ENCODE results near the gene PRKG1.

PRKG1 gene

DNA sequence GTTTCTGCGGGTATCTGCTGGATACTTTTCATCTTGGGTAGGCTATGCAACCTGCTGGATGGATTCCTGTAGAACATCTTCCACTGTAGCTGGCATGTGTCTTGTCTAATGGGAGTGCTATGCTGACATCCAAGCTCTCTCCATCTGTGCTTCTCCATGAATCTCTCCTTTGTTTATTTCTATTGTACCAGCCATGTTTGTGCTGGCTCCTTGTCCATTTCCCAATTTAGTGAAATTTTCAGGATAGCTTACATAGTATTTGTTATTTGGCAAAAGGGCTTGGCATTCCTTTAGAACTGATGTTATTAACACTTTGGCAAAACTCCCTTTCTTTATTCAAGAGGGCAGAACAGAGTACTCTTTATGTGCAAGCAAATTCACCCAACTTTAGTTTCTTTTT is 427.1 kb downstream of the PRKG1 start:
- TF ChIP-seq, protein P1, sequence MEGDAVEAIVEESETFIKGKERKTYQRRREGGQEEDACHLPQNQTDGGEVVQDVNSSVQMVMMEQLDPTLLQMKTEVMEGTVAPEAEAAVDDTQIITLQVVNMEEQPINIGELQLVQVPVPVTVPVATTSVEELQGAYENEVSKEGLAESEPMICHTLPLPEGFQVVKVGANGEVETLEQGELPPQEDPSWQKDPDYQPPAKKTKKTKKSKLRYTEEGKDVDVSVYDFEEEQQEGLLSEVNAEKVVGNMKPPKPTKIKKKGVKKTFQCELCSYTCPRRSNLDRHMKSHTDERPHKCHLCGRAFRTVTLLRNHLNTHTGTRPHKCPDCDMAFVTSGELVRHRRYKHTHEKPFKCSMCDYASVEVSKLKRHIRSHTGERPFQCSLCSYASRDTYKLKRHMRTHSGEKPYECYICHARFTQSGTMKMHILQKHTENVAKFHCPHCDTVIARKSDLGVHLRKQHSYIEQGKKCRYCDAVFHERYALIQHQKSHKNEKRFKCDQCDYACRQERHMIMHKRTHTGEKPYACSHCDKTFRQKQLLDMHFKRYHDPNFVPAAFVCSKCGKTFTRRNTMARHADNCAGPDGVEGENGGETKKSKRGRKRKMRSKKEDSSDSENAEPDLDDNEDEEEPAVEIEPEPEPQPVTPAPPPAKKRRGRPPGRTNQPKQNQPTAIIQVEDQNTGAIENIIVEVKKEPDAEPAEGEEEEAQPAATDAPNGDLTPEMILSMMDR (IDR thresholded peaks at IDR 0.05; ENCODE audit: low read depth, low read length): no peak
- H3K4me3 ChIP-seq (ENCODE audit: low read depth, low read length): no peak overlapping the region

DNA sequence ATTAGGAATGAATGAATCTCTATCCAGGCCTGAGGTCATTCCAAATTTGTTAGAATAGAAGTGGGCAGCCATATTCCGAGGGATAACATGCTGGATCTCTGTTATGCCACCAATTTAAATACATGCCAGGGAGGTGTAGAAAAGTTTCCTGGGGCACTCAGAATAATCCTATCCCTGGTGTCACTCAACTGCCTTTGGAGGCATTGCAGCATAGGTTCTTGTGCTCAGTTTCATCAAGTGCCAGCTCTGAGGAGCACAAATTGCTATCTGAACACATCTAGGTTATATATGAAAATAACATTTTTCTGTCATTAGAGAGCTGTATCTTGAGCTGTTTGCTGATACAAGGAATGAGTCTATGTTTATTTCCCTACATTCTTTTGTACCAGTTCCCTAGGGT is 427.8 kb downstream of the PRKG1 start:
- no peak overlapping the region for H3K4me3 ChIP-seq (ENCODE audit: low read depth, low read length)
- TF ChIP-seq, protein P1 (IDR thresholded peaks at IDR 0.05; ENCODE audit: low read depth, low read length): no peak

DNA sequence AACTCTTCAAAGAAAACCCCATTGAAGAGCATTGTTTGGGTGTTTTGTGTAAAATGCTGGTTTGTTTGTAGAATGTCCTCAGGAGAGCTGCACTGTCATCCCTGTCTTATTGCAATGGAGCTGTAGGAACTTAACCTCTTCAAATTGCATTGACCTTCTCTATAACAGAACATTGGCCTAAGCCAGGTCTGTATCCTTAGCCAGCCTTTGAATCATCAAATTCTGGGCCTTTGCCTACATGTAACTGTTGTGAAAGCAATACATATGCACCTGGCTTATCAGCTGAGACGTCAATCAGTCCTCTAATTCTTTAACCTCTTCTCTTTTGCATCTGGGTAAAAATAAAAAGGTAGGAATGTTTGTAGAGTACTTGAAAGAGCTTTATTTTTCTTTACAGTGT is 429.1 kb downstream of the PRKG1 start:
- TF ChIP-seq, protein P1 (IDR thresholded peaks at IDR 0.05; ENCODE audit: low read depth, low read length): no peak
- no peak overlapping the region for H3K4me3 ChIP-seq (ENCODE audit: low read depth, low read length)

DNA sequence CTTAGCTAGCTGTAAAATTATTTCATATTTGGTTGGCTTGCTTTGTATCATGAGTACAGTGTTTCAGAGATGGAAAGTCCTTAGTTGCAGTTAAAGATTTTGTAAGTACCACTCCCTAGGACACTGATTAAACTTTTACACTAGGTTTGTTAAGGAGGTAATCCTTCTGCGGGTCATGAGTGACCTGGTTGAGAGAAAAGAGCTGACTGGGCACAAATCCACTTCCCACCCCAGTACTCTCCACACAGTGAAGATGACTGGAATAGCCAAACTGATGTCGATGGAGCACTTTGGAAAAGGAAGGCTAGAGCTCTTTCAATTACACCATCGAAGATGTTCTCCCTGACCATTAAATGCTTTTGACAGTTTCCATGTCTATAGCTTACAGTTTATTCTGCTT is 433.2 kb downstream of the PRKG1 start:
- TF ChIP-seq, protein P1 (IDR thresholded peaks at IDR 0.05; ENCODE audit: low read depth, low read length): no peak

DNA sequence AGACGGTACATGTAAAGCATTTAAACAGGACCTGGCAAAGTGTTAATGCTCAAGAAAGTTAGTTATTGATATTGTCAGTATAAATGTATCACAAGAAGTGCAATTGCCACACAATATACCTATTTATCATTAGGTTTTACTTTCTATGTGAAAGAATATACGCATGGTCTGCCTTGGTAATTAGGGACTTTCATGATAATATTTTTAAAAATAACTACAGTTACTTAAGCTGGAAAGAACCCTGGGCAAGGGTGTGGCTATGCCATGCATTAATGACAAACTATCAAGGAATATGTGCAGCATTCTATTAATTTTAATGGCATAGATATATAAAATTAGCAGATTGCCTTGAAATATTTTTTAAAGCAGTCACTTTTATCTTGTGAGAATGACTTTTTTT is 433.9 kb downstream of the PRKG1 start:
- TF ChIP-seq, protein P1 (IDR thresholded peaks at IDR 0.05; ENCODE audit: low read depth, low read length): no peak

More for the DNA sequence above, 433.2 kb downstream of the PRKG1 start:
- no peak overlapping the region for H3K4me3 ChIP-seq (ENCODE audit: low read depth, low read length)

DNA sequence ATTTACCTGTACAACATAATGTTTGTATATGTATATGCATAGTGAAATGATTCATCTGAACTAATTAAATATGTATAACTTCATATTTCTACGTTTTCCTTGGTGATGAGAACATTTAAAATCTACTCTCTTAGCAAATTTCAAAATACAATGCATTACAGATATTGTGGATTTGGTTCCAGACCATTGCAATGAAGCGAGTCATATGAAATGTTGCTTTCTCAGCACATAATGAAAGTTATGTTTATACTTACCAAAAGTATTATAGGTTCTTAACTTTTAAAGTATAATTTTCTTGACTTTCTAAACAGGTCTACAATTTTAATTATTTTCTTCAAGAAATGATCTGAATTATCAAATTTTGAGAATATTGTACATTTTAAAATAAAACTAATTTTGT is 435.9 kb downstream of the PRKG1 start:
- no peak overlapping the region for H3K4me3 ChIP-seq (ENCODE audit: low read depth, low read length)
- TF ChIP-seq, protein P1 (IDR thresholded peaks at IDR 0.05; ENCODE audit: low read depth, low read length): no peak

More for the DNA sequence above, 433.9 kb downstream of the PRKG1 start:
- H3K4me3 ChIP-seq (ENCODE audit: low read depth, low read length): no peak overlapping the region

DNA sequence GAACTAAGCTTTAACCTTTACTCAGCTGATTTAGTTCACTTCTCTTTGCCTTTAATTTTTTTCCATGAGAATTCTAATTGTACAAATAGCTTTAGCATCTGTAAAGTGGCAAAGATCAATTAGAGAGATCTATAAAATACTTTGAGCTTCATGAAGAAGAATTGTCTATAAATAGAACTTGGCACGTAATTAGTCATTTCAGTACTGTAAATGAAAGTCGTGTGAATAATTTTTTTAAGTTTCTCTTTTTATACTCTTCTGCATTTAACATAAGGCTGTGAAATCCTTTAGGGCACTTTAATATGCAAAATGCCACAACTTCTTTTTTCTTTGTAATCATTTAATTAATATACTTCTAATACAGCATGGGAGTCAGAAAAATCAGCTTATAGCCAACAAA is 447.3 kb downstream of the PRKG1 start:
- no peak overlapping the region for H3K4me3 ChIP-seq (ENCODE audit: low read depth, low read length)
- TF ChIP-seq, protein P1 (IDR thresholded peaks at IDR 0.05; ENCODE audit: low read depth, low read length): no peak
